Measurements from ENCODE around the gene TSN.
A peak's percentile ranks its signal among the peaks of the same experiment; 100 is the strongest.
"Not testable (repeated sequence)": the region's sequence is repeated elsewhere in the genome, so short reads cannot be mapped to it uniquely, and the experiment has no call there.

TSN gene

DNA sequence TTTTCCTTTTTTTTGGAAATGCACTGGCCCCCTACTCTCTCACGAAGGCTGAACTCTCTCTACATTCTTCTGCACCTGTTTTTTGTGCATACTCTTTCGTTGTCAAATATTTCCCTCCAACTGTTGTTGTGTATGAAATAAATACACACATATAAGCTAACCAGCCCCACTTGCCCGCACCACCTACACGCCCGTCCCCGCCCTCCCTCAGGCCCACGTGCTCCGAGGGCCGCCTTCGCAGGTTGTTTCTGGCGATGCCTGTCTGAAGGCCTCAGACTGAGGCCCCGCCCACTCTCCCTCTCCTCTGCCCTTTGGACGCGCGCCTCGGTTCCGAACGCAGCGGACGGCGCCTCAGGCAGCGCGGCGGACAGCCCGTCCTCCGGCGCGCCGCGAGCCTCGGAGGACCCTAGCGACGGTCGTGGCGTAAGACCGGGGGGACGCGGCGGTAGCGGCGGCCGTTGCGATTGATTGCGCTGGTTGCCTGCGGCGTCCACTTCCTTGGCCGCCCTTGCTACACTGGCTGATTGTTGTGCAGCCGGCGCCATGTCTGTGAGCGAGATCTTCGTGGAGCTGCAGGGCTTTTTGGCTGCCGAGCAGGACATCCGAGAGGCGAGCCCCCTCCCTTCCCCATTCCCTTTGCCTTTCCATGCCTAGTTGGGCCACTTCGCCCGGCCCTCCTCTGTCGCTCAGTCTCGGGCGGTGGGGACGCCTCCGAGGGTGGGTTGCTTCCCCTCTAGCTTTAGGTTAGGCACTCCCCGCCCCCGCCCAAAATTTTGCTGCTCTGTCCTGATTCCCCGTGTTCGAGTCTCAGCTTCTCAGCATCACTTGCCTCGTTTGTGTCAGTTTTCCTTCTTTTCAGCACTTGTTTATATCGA lies at the start of gene TSN:
TSN (plus strand) TSS at position 415 of the 875 bp plus-strand sequence; CDS start at position 544, 129 bp downstream.
- peak; percentile 96 for DNase-seq

DNA sequence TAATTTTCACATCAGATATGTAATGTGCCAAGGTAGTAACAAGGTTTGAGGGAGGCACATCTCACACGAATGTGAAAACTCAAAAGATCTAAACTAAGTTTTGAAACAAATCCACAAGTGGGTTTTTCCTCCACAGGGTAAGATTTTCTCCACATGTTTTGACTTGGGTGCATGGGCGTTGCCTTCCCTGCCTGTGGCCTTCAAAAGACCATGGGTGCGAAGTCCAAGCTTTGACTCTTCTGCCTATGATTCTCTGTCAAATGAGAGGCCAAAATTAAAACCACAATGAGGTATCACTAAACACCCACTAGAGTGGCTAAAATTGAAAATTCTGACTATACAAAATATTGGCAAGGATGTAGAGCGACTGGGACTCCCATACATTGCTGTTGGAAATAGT lies 49.5 kb upstream of the TSN start:
- no peak for DNase-seq

GRCh38 chr2:121707344-121707919 lies 48.0 kb upstream of the TSN start:
- no peak for DNase-seq

DNA sequence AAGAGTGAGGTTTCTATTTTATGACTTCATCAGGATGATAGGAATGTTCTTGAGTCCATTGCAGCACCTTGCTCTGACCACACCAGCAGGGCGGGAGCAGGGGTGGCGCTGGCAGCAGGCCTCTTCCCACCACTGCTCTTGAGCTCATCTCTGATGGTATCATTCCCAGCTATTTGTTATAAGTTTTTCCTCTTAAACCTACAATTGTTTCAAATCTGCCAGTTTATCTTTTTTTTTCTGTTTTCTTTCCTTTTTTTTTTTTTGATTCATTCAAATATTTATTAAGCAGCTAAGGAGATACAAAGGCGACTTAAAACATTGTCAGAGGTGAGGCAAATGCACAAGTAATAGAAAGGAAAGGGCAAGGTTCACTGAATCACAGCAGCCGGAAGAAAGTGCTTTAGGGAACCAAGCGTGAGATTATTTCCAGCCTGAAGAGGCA lies 47.5 kb upstream of the TSN start:
- DNase-seq = no peak

GRCh38 chr2:121709776-121710469 lies 45.5 kb upstream of the TSN start:
- DNase-seq = no peak

- DNase-seq = no peak
These were observed 44.8 kb upstream of the TSN start for GRCh38 chr2:121710470-121711170.

- not testable (repeated sequence) for DNase-seq
These were observed 44.0 kb upstream of the TSN start for GRCh38 chr2:121711481-121711880.

DNA sequence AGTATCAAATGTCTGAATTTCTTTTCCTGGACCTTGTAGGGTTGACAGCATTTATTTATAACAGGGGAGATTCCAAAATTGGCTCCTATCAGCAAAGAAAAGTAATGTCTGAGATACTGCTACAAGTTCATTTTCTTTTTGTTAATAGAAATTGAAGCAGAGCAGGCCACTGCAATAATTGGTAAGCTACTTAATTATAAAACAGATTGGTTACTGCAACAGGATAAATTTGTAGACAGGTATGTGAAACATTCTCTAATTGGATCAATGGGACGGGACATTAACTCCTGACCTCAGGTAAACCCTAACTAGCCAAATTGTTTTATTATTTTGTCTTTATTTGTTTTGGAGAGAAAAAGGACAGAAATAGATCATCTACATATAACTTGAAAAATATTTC lies 39.3 kb upstream of the TSN start:
- no peak for DNase-seq

DNA sequence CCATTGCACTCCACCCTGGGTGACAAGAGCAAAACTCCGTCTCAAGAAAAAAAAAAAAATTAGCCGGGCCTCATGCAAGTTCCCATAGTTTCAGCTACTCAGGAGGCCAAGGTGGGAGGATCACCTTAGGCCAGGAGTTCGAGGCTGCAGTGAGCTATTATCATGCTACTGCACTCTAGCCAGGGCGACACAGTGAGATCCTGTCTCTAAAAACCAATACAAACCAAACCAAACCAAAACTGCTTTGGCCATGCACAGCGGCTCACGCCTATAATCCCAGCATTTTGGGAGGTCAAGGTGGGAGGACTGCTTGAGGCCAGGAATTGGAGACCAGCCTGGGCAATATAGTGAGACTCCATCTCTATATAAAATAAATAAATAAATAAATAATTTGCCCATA lies 37.9 kb upstream of the TSN start:
- DNase-seq = no peak

- no peak for DNase-seq
These were observed 33.5 kb upstream of the TSN start for GRCh38 chr2:121721926-121722325.

DNA sequence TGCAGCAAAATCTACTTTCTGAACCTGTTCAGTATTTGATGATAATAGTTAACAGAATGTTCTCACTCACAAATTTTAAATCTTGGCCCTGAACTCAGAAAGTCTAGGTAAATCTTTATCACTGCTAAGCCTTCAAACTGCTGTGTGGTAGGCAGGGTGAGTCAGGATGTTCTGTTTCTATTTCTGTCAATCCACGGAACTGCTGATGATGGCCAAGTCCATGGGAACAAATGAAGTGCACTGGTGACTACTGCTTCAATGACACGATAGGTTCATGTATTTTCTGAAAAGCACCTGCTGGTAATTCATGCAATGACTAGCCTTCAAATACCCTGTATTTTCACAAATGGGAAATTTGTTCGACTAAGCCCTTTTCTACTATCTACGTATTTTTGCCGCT lies 33.0 kb upstream of the TSN start:
- DNase-seq = no peak

DNA sequence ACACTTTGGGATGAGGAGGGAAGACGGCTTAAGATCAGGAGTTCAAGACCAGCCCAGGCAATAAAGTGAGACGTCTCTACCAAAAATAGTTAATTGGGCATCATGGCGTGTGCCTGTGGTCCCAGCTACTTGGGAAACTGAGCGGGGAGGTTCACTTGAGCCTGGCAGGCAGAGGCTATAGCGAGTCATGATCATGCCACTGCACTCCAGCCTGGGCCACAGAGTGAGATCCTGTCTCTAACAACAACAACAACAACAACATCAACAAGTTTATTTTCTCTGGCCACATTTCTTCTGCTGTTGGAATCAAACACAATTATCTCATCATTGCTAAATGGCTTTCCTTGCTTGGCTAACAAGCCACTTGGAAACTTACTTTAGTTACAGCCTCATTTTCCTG lies 32.1 kb upstream of the TSN start:
- DNase-seq = no peak

GRCh38 chr2:121727332-121727731 lies 28.1 kb upstream of the TSN start:
- no peak for DNase-seq

DNA sequence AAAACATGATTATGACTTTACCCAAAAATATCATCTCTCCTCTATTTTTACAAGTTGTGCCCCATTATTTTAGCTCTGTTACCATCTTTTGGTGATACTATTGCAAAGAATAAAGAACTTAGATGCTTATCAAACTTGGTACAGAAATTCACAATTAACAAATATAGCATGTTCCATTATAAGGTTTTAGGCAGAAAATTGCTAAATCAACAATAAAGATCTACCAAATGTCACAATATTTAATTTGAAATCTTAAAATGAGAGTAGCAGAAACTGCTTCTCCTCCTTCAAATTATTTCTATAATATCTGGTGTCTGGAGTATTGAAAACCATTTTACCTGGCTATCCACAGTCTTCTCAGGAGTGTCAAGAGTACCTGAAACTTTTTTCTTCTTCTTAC lies 27.5 kb upstream of the TSN start:
- DNase-seq = no peak

DNA sequence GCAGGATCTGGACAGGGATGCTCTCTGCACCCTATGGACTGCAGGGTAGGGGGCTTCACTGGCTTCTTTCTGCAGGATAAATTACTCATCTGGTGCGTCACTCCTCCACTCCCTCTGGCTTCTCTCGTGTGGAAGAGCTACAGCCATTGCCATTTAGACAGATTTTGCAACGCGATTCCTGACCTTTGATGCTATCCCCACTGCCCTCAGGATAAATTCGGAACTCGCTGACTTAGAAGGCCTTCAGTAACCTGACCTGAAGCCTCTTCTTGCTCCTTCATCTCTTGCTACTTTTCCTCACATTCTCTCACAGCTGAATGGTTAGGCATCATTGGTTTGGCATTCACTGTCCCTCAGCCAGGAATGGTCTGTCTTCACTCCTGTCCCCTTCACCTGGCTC lies 24.1 kb upstream of the TSN start:
- no peak for DNase-seq

GRCh38 chr2:121734544-121734943 lies 20.9 kb upstream of the TSN start:
- not testable (repeated sequence) for DNase-seq

- peak; percentile 16 for DNase-seq
These were observed 19.9 kb upstream of the TSN start for GRCh38 chr2:121735518-121736074.

GRCh38 chr2:121736140-121736461 lies 19.4 kb upstream of the TSN start:
- no peak for DNase-seq

DNA sequence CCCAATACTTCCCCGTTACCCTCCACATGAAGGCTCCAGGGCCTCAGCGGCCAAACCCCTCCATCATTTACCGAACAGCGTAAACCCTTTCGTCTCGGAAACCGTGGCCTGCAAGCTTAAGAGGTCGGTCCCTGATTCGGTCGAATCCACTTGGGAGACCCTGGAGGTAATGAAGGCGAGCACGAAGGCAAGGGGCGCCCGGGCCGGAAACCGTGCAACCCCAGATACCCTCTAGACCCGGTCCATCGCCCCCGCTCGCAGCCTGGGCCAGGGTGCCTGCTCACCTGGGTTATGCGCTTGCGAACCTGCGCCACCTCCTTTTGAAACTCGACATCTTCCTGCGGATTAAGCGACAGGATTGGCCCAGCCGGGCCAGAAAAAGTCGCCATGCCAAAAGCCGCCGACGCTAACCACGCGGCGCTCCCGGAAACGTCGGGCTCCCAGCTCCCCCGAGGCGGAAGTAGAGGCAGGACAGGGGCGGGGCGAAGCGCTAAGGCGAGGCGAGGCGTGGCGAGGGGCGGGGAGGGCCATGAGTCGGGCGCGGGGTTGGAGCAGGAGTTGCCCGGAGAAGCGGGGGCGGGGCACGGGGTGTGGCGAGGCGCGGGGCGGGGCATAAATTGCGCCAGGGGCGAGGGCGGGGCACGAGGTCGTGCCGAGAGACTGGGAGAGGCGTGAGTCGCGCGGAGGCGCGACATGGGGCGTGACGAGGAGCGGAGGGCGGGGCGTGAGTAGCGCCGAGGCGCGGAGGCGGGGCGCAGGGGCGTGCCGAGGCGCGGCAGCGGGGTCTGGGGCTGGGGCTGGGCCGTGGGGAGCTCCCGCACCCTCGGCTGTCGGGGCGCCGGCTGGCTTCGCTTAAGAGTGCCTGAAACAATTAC lies 18.8 kb upstream of the TSN start, which contains the start of gene NIFK:
NIFK (minus strand) TSS at position 414 of the 875 bp plus-strand sequence; CDS start at position 389, 25 bp downstream.
- peak; percentile 93 for DNase-seq

DNA sequence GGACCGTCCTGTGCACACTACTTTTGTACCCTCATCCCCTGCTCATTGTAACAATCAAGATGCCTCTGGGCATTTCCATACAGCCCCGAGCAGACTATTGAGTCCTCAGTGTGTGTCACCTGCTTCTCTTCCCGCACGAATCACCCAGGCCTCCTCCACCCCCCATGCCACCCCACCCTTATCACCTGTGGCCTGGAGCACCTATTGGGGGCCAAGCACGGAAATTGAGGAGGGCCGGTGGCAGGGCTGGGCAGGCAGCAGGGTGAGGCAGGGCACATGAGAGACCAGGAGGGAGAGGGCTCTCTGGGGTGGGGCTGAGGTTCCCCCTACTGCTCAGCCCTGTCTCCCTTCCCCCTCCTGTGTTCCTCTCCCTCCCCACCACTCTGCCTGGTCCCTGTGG lies 14.5 kb upstream of the TSN start:
- no peak for DNase-seq

DNA sequence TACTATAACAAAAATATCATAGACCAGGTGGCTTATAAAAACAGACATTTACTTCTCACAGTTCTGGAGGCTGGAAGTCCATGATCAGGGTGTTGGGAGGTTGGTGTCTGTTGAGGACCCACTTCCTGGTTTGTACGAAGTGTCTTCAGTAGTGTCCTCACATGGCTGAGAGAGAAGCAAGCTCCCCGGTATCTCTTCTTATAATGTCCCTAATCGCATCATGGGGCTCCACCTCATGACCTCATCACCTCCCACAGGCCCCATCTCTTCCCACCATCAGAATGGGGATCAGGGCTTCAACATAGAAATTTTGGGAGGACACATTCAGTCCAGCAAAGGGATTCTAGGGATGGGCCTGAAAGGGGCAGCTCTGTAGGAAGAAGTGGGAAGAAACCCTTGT lies 14.0 kb upstream of the TSN start:
- no peak for DNase-seq

GRCh38 chr2:121746071-121746578 lies 9.3 kb upstream of the TSN start:
- no peak for DNase-seq

Data from DMS79 (cell line).